ENCODE results near the gene FRAS1.
"Not testable (repeated sequence)": the region's sequence is repeated elsewhere in the genome, so short reads cannot be mapped to it uniquely, and the experiment has no call there.

DNA sequence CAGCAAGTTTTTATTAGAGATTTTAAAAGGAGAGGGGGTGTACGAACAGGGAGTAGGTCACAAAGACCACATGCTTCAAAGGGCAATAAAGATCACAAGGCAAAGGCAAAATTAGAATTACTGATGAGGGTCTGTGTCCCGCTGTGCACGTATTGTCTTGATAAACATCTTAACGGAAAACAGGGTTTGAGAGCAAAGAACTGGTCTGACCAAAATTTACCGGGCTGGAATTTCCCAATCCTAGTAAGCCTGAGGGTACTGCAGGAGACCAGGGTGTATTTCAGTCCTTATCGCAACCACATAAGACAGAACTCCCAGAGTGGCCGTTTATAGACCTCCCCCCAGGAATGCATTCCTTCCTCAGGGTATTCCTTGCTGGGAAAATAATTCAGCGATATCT, 195.7 kb downstream of the FRAS1 start:
- TF ChIP-seq, protein P1, sequence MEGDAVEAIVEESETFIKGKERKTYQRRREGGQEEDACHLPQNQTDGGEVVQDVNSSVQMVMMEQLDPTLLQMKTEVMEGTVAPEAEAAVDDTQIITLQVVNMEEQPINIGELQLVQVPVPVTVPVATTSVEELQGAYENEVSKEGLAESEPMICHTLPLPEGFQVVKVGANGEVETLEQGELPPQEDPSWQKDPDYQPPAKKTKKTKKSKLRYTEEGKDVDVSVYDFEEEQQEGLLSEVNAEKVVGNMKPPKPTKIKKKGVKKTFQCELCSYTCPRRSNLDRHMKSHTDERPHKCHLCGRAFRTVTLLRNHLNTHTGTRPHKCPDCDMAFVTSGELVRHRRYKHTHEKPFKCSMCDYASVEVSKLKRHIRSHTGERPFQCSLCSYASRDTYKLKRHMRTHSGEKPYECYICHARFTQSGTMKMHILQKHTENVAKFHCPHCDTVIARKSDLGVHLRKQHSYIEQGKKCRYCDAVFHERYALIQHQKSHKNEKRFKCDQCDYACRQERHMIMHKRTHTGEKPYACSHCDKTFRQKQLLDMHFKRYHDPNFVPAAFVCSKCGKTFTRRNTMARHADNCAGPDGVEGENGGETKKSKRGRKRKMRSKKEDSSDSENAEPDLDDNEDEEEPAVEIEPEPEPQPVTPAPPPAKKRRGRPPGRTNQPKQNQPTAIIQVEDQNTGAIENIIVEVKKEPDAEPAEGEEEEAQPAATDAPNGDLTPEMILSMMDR (IDR thresholded peaks at IDR 0.05), result not testable (repeated sequence)
- TF ChIP-seq TCF7L2 (IDR thresholded peaks at IDR 0.05; ENCODE audit: low read depth, low read length), result not testable (repeated sequence)

Measured in Panc1 (cell line).